ENCODE results near the gene FRMD7. TPM values are rescaled to one million over a fixed set of nuclear protein-coding genes. Genes with fewer than 3 reads are reported as not detected.

FRMD7 gene
- total and polyA plus RNA-seq, 2 of the 13 experiments (the other 11 are each of a cell fraction or from before 2014, with no cell fraction given): 0.04 TPM; not detected in 1

DNA sequence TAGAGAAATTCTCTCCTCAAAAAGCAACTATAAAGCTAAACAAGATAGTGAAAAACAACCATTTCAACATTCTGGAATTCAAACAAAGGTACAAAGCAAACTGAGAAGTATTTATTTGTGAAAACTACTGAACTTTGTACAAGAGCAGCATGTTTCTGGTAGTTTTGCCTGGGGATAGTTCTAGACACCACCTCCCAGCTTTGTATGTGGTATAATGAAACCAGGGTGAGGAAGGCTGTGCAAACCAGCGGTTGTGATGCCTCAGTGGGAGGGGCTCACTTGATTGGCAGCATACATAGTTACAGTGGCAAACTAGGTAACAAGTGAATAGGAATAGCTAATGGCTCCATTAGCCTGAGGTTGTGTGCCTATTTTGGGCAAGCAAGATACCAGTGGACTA is 18.6 kb upstream of the FRMD7 start:
- Histone ChIP-seq H3K9me3 (ENCODE audit: low read length) (no peaks in the 10 kb centered on the region), H3K4me1 (ENCODE audit: insufficient read depth, low read length) (peaks cover 14% of the 10 kb centered on the region), H3K9ac (ENCODE audit: insufficient read depth, low read depth, low read length) (no peak overlapping the region), H3K4me2 (ENCODE audit: low read depth, low read length) (peak overlapping the region; percentile 24; the same call in 1 of the 2 replicates), H3K4me3 (replicated peaks in 1 of 3; ENCODE audit: insufficient read depth in 1 of 3, low read depth in 2 of 3, low read length in 3 of 3) (peak overlapping the region in 1 of 3 experiments; percentile 16; a peak in 2 of 6 replicates), H2AFZ (ENCODE audit: low read length) (peak overlapping the region; percentile 15), H3K36me3 (replicated peaks in 1 of 2; ENCODE audit: control insufficient read depth in 1 of 2, insufficient read depth in 2 of 2, low read length in 2 of 2) (no peaks in the 10 kb centered on the region), H3K27ac (ENCODE audit: extremely low read length, insufficient read depth, low read length) (no peak overlapping the region), H3K27me3 (ENCODE audit: control insufficient read depth in 1 of 2, insufficient read depth in 2 of 2, low read length in 2 of 2) (no peaks in the 10 kb centered on the region), H4K20me1 (ENCODE audit: insufficient read depth, low read length) (no peaks in the 10 kb centered on the region), H3K79me2 (ENCODE audit: insufficient read depth, low read length) (no peaks in the 10 kb centered on the region)
- BruUV-seq (replicated peaks): no TSS peak
- DNase-seq (ENCODE audit: low spot score) (peak; percentile 52), FAIRE-seq (peak; percentile 73), ATAC-seq (peak; percentile 94)
- CTCF ChIA-PET (ENCODE audit: low intra/inter-chr PET ratio, low total read pairs): no interaction called here
- 0% methylated on average over 1 of the region's 1 CpG for WGBS (ENCODE audit: low lambda C conversion rate)
- intact Hi-C loops (cut with micrococcal nuclease; ENCODE audit: unreplicated experiment) (no loop called here), in situ Hi-C loops (cut with HindIII; ENCODE audit: extremely low pct_ligation_motif_present, low pct_unique_long_range_greater_than_20kb) (no loop called here)
- POLR2A ChIA-PET: no interaction called here
- TF ChIP-seq SOX13 (IDR thresholded peaks at IDR 0.05): no peak
- TF ChIP-seq SOX13 (CRISPR knock-in tag; conservative IDR thresholded peaks at IDR 0.05 in 1 of 2, IDR thresholded peaks at IDR 0.05 in 1 of 2): peak in 1 of 2 experiments; percentile 31; a peak in 1 of 4 replicates
- TF ChIP-seq PAXIP1 (CRISPR knock-in tag; conservative IDR thresholded peaks at IDR 0.05): peak; percentile 58
- TF ChIP-seq KDM6A (CRISPR knock-in tag; IDR thresholded peaks at IDR 0.05; ENCODE audit: low read depth): 0 out of 2 replicates have a peak, but pooled peaks have one; percentile 17
- 0 out of 2 replicates have a peak, but pooled peaks have one; percentile 57 for TF ChIP-seq ZNF382 (CRISPR knock-in tag; IDR thresholded peaks at IDR 0.05; ENCODE audit: borderline replicate concordance)
- TF ChIP-seq PBX2 (CRISPR knock-in tag; IDR thresholded peaks at IDR 0.05): peak; percentile 73
- no peak for TF ChIP-seq ARNT (IDR thresholded peaks at IDR 0.05)
- no peak for TF ChIP-seq SOX6 (IDR thresholded peaks at IDR 0.05)
- peak; percentile 31; the same call in 1 of the 2 replicates for TF ChIP-seq SOX6 (CRISPR knock-in tag; IDR thresholded peaks at IDR 0.05)
- TF ChIP-seq ZNF441 (CRISPR knock-in tag; IDR thresholded peaks at IDR 0.05; ENCODE audit: borderline replicate concordance): peak; percentile 83; the same call in 1 of the 2 replicates
- no peak for TF ChIP-seq FOXP1 (IDR thresholded peaks at IDR 0.05)
- TF ChIP-seq FOXP1 (CRISPR knock-in tag; IDR thresholded peaks at IDR 0.05): peak; percentile 36; the same call in 1 of the 2 replicates
- no peak for TF ChIP-seq NFE2L1 (CRISPR knock-in tag; IDR thresholded peaks at IDR 0.05; ENCODE audit: borderline replicate concordance)
